ENCODE data around the gene CELA2A. TPM values are rescaled to one million over a fixed set of nuclear protein-coding genes. Genes with fewer than 3 reads are reported as not detected.
"Not testable (repeated sequence)": the region's sequence is repeated elsewhere in the genome, so short reads cannot be mapped to it uniquely, and the experiment has no call there.

CELA2A gene
- total RNA-seq, 1 donor from 2014 or later = not detected

DNA sequence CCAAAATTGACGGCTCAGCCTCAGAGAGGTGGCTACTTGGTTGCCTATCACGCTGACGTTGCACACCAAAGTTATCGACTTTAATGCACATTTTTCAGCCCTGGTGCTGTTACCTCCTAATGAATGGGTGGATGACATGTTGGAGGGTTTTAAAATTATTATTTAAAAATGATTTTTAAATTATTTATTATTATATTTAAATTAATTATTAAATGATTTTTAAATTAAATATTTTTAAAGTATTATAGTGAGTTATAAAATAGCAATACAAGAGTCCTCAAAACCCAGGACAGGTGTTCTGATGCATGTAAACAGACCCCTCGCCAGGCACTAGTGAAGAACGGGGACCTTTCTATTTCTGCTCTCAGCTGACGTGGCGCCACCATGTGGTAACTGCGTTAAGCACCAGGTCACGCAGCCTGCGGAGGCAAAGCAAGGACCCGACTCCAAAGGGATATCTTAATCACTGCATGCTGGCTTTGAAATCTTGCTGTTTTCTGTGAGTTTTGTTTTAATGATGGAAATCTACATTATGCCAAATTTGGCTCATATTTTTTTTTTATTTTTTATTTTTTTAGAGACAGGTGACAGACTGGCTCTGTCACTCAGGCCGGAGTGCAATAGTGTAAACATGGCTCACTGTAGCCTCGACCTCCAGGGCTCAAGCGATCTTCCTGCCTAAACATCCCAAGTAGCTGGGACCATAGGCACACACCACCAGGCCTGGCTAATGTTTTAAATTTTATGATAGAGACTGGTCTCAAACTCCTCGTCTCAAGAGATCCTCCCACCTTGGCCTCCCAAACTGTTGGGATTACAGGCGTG, 44.9 kb downstream of the CELA2A start:
- no peak for DNase-seq

DNA sequence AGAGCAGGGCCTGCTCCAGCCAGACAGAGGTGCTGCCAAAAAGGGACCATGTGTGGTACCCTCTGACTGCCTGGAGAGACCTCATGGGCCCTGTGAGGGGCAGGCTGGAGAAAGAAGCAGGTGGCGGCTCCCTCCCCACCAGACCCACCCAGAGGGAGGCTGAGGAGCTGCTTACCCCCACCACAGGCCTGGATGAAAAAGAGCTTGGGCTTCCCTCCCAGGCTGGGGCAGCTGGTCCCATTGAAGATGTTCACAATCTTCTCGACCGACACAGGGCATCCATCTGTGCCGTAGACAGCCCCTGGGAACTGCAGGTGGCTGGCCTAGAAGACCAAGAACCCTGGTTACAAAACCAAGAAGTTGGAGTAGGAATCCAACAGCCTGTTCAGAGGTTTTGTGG, 47.9 kb downstream of the CELA2A start:
- DNase-seq = no peak

DNA sequence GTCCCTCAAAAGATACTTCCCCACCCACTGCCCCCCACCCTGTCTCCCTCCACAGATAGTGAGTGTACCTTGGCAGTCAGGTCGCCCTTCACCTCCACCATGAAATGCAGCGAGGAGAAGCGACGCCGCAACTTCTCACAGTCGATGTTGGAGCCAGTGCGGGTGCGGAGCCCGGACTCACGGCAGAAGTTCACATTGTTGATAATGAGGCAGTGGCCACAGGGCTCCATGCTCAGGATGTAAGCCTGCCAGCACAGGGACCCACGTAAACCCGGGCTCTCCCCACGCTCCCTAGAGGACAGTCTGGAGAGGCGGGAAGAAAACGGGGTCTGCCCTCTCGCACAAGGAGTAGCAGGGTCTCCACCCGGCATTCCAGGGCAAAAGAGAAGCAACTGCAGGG, 50.3 kb downstream of the CELA2A start:
- no peak for DNase-seq

DNA sequence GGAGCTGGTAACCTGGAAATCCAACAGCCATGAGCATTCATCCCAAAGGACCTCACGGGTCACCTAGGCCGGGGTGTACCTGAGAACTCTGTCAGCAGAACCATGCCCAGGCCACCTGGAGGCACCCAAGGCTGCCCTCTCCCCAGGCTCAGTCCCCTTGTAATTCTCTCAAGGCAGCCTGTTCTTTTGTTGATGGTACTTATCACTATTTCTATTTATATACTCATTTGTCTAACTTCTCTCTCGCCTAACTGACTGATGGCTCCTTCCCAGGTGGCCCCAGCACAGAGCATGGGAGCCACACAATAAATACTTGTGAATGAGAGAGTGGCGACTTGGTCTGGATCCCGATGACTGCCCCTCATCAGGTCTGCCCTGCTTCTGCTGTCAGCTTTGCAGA, 50.7 kb downstream of the CELA2A start:
- DNase-seq = no peak

DNA sequence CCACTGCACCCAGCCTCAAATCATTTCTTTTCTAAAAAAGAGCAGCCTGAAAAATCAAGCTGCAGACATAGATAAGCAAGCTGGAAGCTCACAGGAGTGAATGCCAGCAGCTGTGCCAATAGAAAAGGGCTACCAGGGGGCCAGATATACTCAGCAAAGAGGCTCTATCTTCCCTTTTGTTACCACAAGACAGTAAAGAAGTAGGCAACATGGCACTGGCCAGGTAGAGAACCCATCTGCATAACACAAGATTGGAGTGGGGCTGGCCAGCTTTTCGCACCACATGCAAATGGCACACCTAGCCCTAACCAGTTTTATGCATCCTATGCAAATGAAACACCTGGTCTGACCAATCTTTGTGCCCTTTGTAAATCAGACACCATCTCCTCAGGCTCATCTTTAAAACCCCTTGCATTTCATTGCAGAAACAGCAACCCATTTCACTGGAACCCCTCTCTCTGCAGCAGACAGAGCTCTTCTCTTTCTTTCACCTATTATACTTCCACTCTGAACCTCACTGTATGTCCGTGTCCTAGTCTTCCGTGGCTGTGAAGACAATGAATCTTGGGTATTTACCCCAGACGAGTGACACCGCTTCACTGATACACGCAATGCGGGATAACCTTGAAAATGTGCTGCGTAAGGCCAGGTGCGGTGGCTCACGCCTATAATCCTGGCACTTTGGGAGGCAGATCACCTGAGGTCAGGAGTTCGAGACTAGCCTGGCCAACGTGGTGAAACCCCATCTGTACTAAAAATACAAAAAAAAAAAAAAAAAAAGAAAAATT, 52.4 kb downstream of the CELA2A start:
- DNase-seq = no peak

DNA sequence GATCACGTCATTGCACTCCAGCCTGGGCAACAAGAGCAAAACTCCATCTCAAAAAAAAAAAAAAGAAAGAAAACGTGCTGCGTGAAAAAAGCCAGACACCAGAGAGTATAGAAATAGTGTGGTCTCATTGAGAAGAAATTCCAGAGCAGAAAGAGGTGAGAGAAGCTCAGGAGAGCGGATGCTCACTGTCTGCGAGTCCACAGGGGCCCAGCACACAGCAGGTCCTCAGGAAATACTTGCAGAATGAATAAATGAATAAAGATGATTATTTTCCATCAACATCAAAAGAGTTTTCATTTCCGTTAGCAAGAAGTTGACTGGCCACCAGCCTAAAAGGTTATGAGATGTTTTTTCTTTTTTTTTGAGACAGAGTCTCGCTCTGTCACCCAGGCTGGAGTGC, 53.1 kb downstream of the CELA2A start:
- no peak for DNase-seq

DNA sequence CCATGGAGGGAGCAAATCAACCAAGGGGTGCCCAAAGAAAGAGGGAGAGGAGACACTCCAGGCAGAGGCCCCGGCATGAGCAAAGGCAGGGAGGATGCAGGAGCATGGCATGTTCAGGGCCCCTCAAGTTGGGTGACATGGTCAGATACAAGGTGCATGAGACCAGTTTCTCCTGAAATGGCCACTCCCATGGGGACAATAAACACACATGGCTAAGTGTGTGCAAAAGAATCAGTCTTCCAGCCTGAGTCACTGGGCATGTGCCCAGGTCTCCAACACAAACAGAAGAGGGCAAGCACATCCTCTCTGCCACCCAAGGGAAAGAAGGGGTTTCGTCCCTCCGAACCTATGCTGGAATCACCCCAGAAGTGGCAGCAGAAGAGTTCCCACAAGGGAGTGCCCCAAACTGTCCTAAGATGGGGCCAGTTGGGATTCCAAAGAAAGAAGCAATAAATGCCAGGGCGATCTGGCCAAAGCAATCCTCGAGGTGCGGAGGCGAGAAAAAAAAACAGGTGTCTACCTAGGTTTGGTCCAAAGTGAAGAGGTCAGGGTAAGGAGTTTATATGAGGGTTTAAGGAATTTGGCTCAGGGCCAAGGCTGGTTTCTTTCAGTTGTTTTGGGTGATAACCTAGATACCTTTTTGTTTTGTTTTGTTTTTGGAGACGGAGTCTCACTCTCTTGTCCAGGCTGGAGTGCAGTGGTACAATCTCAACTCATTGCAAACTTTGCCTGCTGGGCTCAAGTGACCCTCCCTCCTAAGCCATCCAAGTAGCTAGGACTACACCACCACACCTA, 54.3 kb downstream of the CELA2A start:
- DNase-seq = no peak

DNA sequence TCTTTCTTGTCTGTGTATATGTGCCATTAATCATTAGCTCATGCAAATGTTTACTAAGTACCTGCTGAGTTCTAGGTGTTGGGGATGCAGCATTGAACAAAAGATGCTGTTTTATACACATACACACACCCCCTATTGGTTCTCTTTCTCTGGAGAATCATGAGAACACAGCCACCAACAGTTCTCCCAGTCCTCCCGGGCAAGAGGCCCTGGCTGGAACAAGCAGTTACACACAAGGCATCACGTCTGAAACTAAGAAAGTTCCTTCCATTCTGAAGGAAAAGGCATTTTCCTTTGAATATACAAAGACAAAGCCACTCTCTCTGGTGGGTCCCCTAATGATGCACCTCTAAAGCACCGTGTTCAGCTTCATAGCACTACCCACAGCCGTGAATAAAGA, 56.7 kb downstream of the CELA2A start:
- no peak for DNase-seq

DNA sequence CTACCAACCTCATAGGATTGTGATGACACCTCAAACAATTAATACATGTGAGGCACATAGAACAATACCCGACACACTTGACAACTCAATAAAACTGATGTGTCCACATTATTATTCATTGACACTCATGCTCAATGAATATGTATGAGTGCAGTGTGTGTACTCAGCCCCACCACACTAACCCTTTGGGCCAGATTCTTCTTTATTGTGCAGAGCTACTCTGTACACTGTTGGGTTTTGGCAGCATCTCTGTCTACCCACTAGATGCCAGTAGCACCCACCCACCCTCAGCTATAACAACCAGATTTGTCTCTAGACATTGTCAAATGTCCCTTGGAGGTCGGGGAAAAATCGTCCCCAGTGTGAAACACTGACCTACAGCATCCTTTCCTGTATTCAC, 57.4 kb downstream of the CELA2A start:
- DNase-seq = no peak

DNA sequence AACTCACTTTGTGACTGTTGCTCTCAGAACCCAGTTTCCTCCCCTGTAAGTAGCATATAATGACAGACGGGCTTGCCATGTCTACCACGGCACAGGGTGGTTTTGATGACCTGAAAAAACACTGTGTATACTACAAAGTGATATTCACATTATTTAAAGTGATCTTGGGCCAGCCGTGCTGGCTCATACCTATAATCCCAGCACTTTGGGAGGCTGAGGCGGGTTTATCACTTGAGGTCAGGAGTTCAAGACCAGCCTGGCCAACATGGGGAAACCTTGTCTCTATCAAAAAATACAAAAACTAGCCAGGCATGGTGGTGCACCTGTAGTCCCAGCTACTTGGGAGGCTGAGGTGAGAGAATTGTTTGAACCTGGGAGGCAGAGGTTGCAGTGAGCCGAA, 58.0 kb downstream of the CELA2A start:
- DNase-seq = not testable (repeated sequence)

DNA sequence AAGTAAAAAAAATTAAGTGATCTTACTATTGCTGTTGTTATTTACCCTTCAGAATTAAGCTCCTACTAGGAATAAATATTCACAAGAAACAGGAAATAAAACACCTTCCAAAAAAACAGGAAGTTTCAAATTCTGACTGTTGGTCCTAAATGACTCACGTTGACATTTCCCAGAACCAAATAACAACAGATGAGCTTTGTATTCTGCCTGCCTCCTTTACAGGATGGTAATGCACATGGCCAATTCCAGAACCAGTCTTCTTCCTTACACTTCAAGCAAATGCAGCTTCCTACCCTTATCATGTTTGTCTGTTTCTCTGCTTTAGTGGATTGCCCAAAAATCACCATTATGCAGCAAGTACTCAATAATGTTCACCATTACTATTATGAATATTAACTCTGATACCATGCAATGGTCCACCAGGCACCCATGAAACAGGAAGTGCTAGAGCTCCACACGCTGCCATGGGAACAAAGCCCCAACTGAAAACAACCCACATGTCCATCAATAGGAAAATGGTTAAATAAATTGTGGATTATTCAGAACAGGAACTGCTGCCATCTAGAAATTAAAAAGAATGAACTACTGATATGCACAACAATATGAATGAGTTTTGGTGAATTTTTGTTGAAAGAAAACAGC, 58.6 kb downstream of the CELA2A start:
- DNase-seq = no peak

DNA sequence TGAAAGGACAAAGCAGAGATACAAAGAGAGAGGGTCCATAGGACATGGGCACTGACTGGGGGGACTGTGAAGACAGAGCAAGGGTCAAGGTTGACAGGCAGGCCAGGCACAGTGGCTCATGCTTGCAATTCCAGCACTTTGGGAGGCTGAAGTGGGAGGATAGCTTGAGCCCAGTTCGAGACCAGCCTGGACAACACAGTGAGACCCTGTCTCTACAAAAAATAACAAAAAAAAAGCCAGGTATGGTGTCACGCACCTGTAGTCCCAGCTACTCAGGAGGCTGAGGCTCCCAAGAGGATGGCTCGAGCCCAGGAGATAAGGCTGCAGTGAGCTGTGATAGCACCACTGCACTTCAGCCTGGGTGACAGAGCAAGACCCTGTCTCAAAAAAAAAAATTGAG, 63.1 kb downstream of the CELA2A start:
- no peak for DNase-seq

DNA sequence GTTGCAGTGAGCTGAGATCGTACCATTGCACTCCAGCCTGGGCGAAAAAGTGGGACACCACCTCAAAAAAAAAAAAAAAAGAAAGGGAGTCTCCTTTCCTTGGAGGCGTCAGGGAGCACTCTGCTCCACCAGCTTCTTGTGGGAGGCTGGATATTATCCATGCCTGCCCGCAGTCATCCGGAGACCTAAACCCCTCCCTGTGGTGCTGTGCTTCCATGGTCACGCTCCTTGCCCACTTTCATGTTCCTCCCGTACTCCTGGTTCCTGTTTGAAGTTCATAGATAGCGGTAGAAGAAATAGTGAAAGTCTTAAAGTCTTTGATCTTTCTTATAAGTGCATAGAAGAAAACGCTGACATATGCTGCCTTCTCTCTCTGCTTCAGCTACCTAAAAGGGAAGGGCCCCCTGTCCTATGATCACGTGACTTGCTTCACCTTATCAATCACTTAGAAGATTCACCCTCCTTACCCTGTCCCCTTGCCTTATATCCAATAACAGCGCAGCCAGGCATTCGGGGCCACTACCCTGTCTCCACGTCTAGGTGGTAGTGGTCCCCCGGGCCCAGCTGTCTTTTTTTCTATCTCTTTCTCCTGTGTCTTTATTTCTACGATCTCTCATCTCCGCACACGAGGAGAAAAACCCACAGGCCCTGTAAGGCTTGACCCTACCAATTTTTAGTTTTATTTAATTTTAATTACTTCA, 64.8 kb downstream of the CELA2A start:
- DNase-seq = not testable (repeated sequence)

Other genes starting within 250 kb of the CELA2A start
- 1.4 TPM for gene FHAD1, start 209.5 kb upstream of the CELA2A start, total RNA-seq
- gene EFHD2, start 46.8 kb upstream of the CELA2A start, total RNA-seq = 12.6 TPM
- gene CTRC, start 18.3 kb upstream of the CELA2A start, total RNA-seq = not detected
- gene CELA2B, start 19.4 kb downstream of the CELA2A start, total RNA-seq = 0.30 TPM
- 5.1 TPM for gene CASP9, start 67.5 kb downstream of the CELA2A start, total RNA-seq
- 12.8 TPM for gene DNAJC16, start 70.1 kb downstream of the CELA2A start, total RNA-seq
- 0.99 TPM for gene AGMAT, start 128.3 kb downstream of the CELA2A start, total RNA-seq
- 54.4 TPM for gene DDI2, start 160.7 kb downstream of the CELA2A start, total RNA-seq
- gene PLEKHM2, start 227.6 kb downstream of the CELA2A start, total RNA-seq = 19.6 TPM

Measured in skin of body (tissue), 2 donors.